Stimulated activated CD4-positive, alpha-beta T cell treated with anti-CD3 and anti-CD28 coated beads, TNF-alpha, amount 100 ng/mL, for 4 hours (primary cell): ENCODE results near the gene RAPGEF5.

Experiments used
- DNase-seq, 3 experiments: peaks; one replicate each; pipeline ENCODE4 v3.0.0-alpha.2; 2020; ENCODE audit warnings: low read depth in 3 of 3

RAPGEF5 gene

GRCh38 chr7:22154143-22154529, 202.8 kb downstream of the RAPGEF5 start:
- DNase-seq: no peak

GRCh38 chr7:22153432-22154142, 203.4 kb downstream of the RAPGEF5 start:
- DNase-seq: no peak

- no peak for DNase-seq
Observed at GRCh38 chr7:22152690-22153089, 204.3 kb downstream of the RAPGEF5 start.

GRCh38 chr7:22151901-22152300, 205.1 kb downstream of the RAPGEF5 start:
- DNase-seq: no peak

GRCh38 chr7:22150221-22150620, 206.7 kb downstream of the RAPGEF5 start:
- no peak for DNase-seq

- no peak for DNase-seq
Observed at GRCh38 chr7:22147868-22148267, 209.1 kb downstream of the RAPGEF5 start.

- DNase-seq: no peak
Observed at GRCh38 chr7:22146961-22147512, 209.9 kb downstream of the RAPGEF5 start.

- no peak for DNase-seq
Observed at GRCh38 chr7:22144950-22145349, 212.0 kb downstream of the RAPGEF5 start.

- DNase-seq: no peak
Observed at GRCh38 chr7:22143491-22143890, 213.5 kb downstream of the RAPGEF5 start.

- no peak for DNase-seq
Observed at GRCh38 chr7:22142572-22142971, 214.4 kb downstream of the RAPGEF5 start.

GRCh38 chr7:22141355-22141754, 215.6 kb downstream of the RAPGEF5 start:
- DNase-seq: no peak

- no peak for DNase-seq
Observed at GRCh38 chr7:22140578-22140977, 216.4 kb downstream of the RAPGEF5 start.

GRCh38 chr7:22138886-22139285, 218.1 kb downstream of the RAPGEF5 start:
- DNase-seq: no peak

GRCh38 chr7:22138106-22138505, 218.8 kb downstream of the RAPGEF5 start:
- no peak for DNase-seq

GRCh38 chr7:22137466-22137865, 219.5 kb downstream of the RAPGEF5 start:
- no peak for DNase-seq

- no peak for DNase-seq
Observed at GRCh38 chr7:22137026-22137425, 219.9 kb downstream of the RAPGEF5 start.

GRCh38 chr7:22129819-22130580, 227.0 kb downstream of the RAPGEF5 start:
- DNase-seq: no peak

GRCh38 chr7:22129166-22129565, 227.8 kb downstream of the RAPGEF5 start:
- DNase-seq: no peak

GRCh38 chr7:22128528-22128920, 228.4 kb downstream of the RAPGEF5 start:
- DNase-seq: no peak

- no peak for DNase-seq
Observed at GRCh38 chr7:22127835-22128527, 229.0 kb downstream of the RAPGEF5 start.

- no peak for DNase-seq
Observed at GRCh38 chr7:22125436-22125835, 231.5 kb downstream of the RAPGEF5 start.

- DNase-seq: no peak
Observed at GRCh38 chr7:22124941-22125340, 232.0 kb downstream of the RAPGEF5 start.
